Stimulated activated CD8-positive, alpha-beta memory T cell treated with anti-CD3 and anti-CD28 coated beads, Interleukin-15, amount 100 ng/mL, for 4 hours (primary cell): Measurements from ENCODE around the gene ZNF134.

ENCODE experiments used
- DNase-seq, 2 donors: peaks; one replicate each; pipeline ENCODE4 v3.0.0-alpha.2; 2020; ENCODE audit warnings: low read depth in 2 of 2

Gene ZNF134

GRCh38 chr19:57613941-57614743 is at the start of gene ZNF134:
Gene ZNF134, plus strand, starts transcription at chr19:57614242. Its CDS starts 5,227 bp downstream, at chr19:57619469.
- peak; percentile 77 to 81 for DNase-seq

GRCh38 chr19:57566396-57567265 is 47.4 kb upstream of the ZNF134 start:
- DNase-seq, result no peak

- DNase-seq, result no peak
Measured at GRCh38 chr19:57570707-57571106, 43.3 kb upstream of the ZNF134 start.

GRCh38 chr19:57572415-57572947 is 41.6 kb upstream of the ZNF134 start:
- DNase-seq, result no peak

GRCh38 chr19:57576661-57577060 is 37.4 kb upstream of the ZNF134 start:
- no peak for DNase-seq

GRCh38 chr19:57578487-57579205 is 35.4 kb upstream of the ZNF134 start, which contains the start of gene ZNF416:
Gene ZNF416, minus strand, starts transcription at chr19:57578911. Its CDS starts 207 bp downstream, at chr19:57578704.
- DNase-seq, result peak; percentile 86 to 95

GRCh38 chr19:57583104-57583520 is 30.9 kb upstream of the ZNF134 start:
- no peak for DNase-seq

- DNase-seq, result peak; percentile 74 to 81
Measured at GRCh38 chr19:57583521-57584416, 30.3 kb upstream of the ZNF134 start, which contains the start of gene ZIK1. Gene ZIK1, plus strand, starts transcription at chr19:57584145. Its CDS starts 212 bp downstream, at chr19:57584357.

- DNase-seq, result no peak
Measured at GRCh38 chr19:57587529-57587928, 26.5 kb upstream of the ZNF134 start.

GRCh38 chr19:57599377-57599760 is 14.7 kb upstream of the ZNF134 start:
- no peak for DNase-seq

GRCh38 chr19:57599761-57600383 is 14.2 kb upstream of the ZNF134 start, which contains the start of gene ZNF530:
Gene ZNF530, plus strand, starts transcription at chr19:57599885. Its CDS starts 4,461 bp downstream, at chr19:57604346.
- DNase-seq, result peak; percentile 73 to 75

- no peak for DNase-seq
Measured at GRCh38 chr19:57606931-57607330, 7.1 kb upstream of the ZNF134 start.

- DNase-seq, result no peak
Measured at GRCh38 chr19:57611113-57611512, 2.9 kb upstream of the ZNF134 start.

GRCh38 chr19:57615346-57615745 is 1.3 kb downstream of the ZNF134 start:
- no peak for DNase-seq

- DNase-seq, result no peak
Measured at GRCh38 chr19:57620673-57621348, 6.8 kb downstream of the ZNF134 start.

- no peak for DNase-seq
Measured at GRCh38 chr19:57623091-57623490, 9.0 kb downstream of the ZNF134 start.

- peak; percentile 71 to 76 for DNase-seq
Measured at GRCh38 chr19:57632987-57633831, 19.2 kb downstream of the ZNF134 start, which contains the start of gene ZNF211. Gene ZNF211, plus strand, starts transcription at chr19:57633168. Its CDS starts 179 bp downstream, at chr19:57633347.

GRCh38 chr19:57633832-57634131 is 19.7 kb downstream of the ZNF134 start:
- DNase-seq, result no peak
